GM18507 (cell line): Measurements from ENCODE around the gene CD19.
"Not testable (repeated sequence)": the region's sequence is repeated elsewhere in the genome, so short reads cannot be mapped to it uniquely, and the experiment has no call there.

Experiments used
- DNase-seq: peaks from one replicate; pipeline ENCODE4 v3.0.0; 2011; ENCODE audit warnings: low read depth; ENCODE audit not compliant: insufficient read length; ENCODE audit errors: extremely low spot score
- FAIRE-seq: peaks from 2 replicates; lab custom pipeline; 2011; peaks lifted over from hg19 to GRCh38; lab: Jason Lieb, UNC

CD19 gene

GRCh38 chr16:28932339-28933141 is 769 bp downstream of the CD19 start:
- FAIRE-seq (peak; percentile 73), DNase-seq (no peak)

GRCh38 chr16:28933171-28933570 is 1.4 kb downstream of the CD19 start:
- no peak for DNase-seq
- FAIRE-seq, result no peak

GRCh38 chr16:28935346-28935745 is 3.6 kb downstream of the CD19 start:
- DNase-seq, result no peak
- no peak for FAIRE-seq

GRCh38 chr16:28935924-28936783 is 4.4 kb downstream of the CD19 start:
- peak; percentile 86 for DNase-seq
- FAIRE-seq, result peak; percentile 93

GRCh38 chr16:28936784-28937155 is 5.0 kb downstream of the CD19 start:
- no peak for FAIRE-seq
- no peak for DNase-seq

GRCh38 chr16:28937222-28937876 is 5.6 kb downstream of the CD19 start:
- no peak for FAIRE-seq
- DNase-seq, result no peak

GRCh38 chr16:28938721-28939120 is 7.0 kb downstream of the CD19 start:
- FAIRE-seq (no peak), DNase-seq (no peak)

GRCh38 chr16:28939825-28940224 is 8.1 kb downstream of the CD19 start:
- not testable (repeated sequence) for FAIRE-seq

GRCh38 chr16:28943281-28943680 is 11.5 kb downstream of the CD19 start:
- FAIRE-seq (no peak), DNase-seq (no peak)

More at GRCh38 chr16:28939825-28940224, 8.1 kb downstream of the CD19 start:
- not testable (repeated sequence) for DNase-seq

GRCh38 chr16:28946681-28947080 is 14.9 kb downstream of the CD19 start:
- DNase-seq, result no peak
- FAIRE-seq, result no peak

- FAIRE-seq (peak; percentile 98), DNase-seq (peak; percentile 96)
Measured at GRCh38 chr16:28950648-28951409, 19.1 kb downstream of the CD19 start, which contains the start of gene NFATC2IP. Gene NFATC2IP, plus strand, starts transcription at chr16:28950937. Its CDS starts 75 bp downstream, at chr16:28951012.

- no peak for DNase-seq
- FAIRE-seq, result no peak
Measured at GRCh38 chr16:28951410-28951943, 19.7 kb downstream of the CD19 start.

GRCh38 chr16:28958216-28958615 is 26.4 kb downstream of the CD19 start:
- FAIRE-seq (no peak), DNase-seq (no peak)

GRCh38 chr16:28958836-28959235 is 27.1 kb downstream of the CD19 start:
- FAIRE-seq (no peak), DNase-seq (no peak)

- DNase-seq (no peak), FAIRE-seq (no peak)
Measured at GRCh38 chr16:28964072-28964471, 32.3 kb downstream of the CD19 start.

- DNase-seq (no peak), FAIRE-seq (no peak)
Measured at GRCh38 chr16:28964496-28964895, 32.7 kb downstream of the CD19 start.

- FAIRE-seq (no peak), DNase-seq (no peak)
Measured at GRCh38 chr16:28967156-28967555, 35.4 kb downstream of the CD19 start.

GRCh38 chr16:28969696-28970095 is 37.9 kb downstream of the CD19 start:
- FAIRE-seq, result not testable (repeated sequence)

GRCh38 chr16:28974007-28974436 is 42.3 kb downstream of the CD19 start:
- DNase-seq (no peak), FAIRE-seq (no peak)

More at GRCh38 chr16:28969696-28970095, 37.9 kb downstream of the CD19 start:
- DNase-seq, result not testable (repeated sequence)
